Stimulated activated memory B cell treated with anti-CD40 and anti-IgM and Interleukin-4, amounts not matched to agents 10 μg/mL and 1 μg/mL and 100 μg/mL, for 72 hours (primary cell): ENCODE measurements around the gene GALNT16.
A peak's percentile ranks its signal among the peaks of the same experiment; 100 is the strongest.

Experiments
- ATAC-seq: fragments of 150-1000 bp; cut with Tn5 transposase; 2 replicates; pipeline ENCODE4 v1.10.0; 2021
- H3K27ac Mint-ChIP-seq: one replicate; pipeline ENCODE4 v1.8.0; 2022; ENCODE audit warnings: mild to moderate bottlenecking, mixed read lengths
- H3K27me3 Mint-ChIP-seq: one replicate; pipeline ENCODE4 v1.8.0; 2022; ENCODE audit warnings: mixed read lengths
- H3K36me3 Mint-ChIP-seq: one replicate; pipeline ENCODE4 v1.8.0; 2022; ENCODE audit warnings: mixed read lengths
- H3K4me1 Mint-ChIP-seq: one replicate; pipeline ENCODE4 v1.8.0; 2022; ENCODE audit warnings: mixed read lengths
- H3K4me3 Mint-ChIP-seq: one replicate; pipeline ENCODE4 v1.8.0; 2022; ENCODE audit warnings: mild to moderate bottlenecking, moderate library complexity, mixed read lengths
- H3K9me3 Mint-ChIP-seq: one replicate; pipeline ENCODE4 v1.8.0; 2022; ENCODE audit warnings: mixed read lengths

GALNT16 gene

DNA sequence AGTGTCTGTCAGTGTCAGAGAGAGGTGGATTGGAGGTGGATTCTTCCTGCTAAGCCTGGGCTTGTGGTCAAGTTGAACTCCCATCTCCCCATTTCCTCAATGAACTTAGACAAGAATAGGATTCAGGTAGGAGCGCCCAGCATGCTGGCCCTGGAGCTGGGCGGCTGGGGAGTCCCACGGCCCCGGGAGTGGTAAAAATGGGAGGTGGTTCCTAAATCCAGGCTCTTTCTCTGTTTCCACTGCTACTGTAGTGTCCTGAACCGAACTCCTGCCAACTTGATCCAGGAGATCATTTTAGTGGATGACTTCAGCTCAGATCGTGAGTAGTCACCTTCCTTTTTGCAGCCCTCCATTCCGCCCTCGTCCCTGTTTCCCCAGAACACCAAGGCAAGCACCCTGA lies 65.1 kb downstream of the GALNT16 start:
- Mint-ChIP-seq H3K4me3 (no peak overlapping the region), H3K36me3 (no peaks in the 10 kb centered on the region), H3K27ac (no peak overlapping the region), H3K27me3 (peaks cover 44% of the 10 kb centered on the region), H3K9me3 (no peaks in the 10 kb centered on the region), H3K4me1 (no peaks in the 10 kb centered on the region)
- ATAC-seq: no peak

- no peak overlapping the region for H3K4me3 Mint-ChIP-seq
- H3K4me1 Mint-ChIP-seq: no peaks in the 10 kb centered on the region
- ATAC-seq: no peak
- H3K9me3 Mint-ChIP-seq: no peaks in the 10 kb centered on the region
- no peaks in the 10 kb centered on the region for H3K36me3 Mint-ChIP-seq
- peaks cover 44% of the 10 kb centered on the region for H3K27me3 Mint-ChIP-seq
- H3K27ac Mint-ChIP-seq: no peak overlapping the region
These were observed 65.8 kb downstream of the GALNT16 start for GRCh38 chr14:69325646-69326265.

DNA sequence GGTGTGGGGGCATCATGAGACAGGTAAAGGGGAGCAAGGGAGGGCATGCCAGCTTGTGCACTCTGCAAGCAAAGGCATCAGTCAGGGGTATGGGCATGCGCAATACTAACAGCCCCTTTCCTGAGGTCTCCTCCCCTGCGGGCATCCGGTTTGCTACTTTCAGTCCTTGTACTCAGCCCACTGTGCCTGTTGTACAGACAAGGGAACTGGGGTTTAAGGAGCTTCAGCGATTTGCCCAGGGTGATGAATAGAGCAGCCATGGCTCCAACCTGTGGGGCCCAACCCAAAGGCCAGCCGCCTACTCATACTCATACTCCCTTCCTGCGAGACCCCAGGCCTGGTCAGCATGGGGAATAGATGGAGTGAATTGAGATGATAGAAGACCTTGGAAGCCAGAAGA lies 66.7 kb downstream of the GALNT16 start:
- Mint-ChIP-seq H3K36me3 (no peaks in the 10 kb centered on the region), H3K9me3 (no peaks in the 10 kb centered on the region), H3K4me1 (no peaks in the 10 kb centered on the region), H3K27me3 (peaks cover 44% of the 10 kb centered on the region), H3K4me3 (no peak overlapping the region), H3K27ac (no peak overlapping the region)
- ATAC-seq: no peak

- no peak overlapping the region for H3K4me3 Mint-ChIP-seq
- no peaks in the 10 kb centered on the region for H3K4me1 Mint-ChIP-seq
- no peak overlapping the region for H3K27ac Mint-ChIP-seq
- H3K9me3 Mint-ChIP-seq: no peaks in the 10 kb centered on the region
- ATAC-seq: no peak
- H3K36me3 Mint-ChIP-seq: no peaks in the 10 kb centered on the region
- peaks cover 44% of the 10 kb centered on the region for H3K27me3 Mint-ChIP-seq
These were observed 67.5 kb downstream of the GALNT16 start for GRCh38 chr14:69327507-69327906.

- no peaks in the 10 kb centered on the region for H3K36me3 Mint-ChIP-seq
- H3K9me3 Mint-ChIP-seq: no peaks in the 10 kb centered on the region
- no peak for ATAC-seq
- no peak overlapping the region for H3K27ac Mint-ChIP-seq
- peaks cover 42% of the 10 kb centered on the region for H3K27me3 Mint-ChIP-seq
- H3K4me3 Mint-ChIP-seq: no peak overlapping the region
- H3K4me1 Mint-ChIP-seq: no peaks in the 10 kb centered on the region
These were observed 68.4 kb downstream of the GALNT16 start for GRCh38 chr14:69328317-69328716.

DNA sequence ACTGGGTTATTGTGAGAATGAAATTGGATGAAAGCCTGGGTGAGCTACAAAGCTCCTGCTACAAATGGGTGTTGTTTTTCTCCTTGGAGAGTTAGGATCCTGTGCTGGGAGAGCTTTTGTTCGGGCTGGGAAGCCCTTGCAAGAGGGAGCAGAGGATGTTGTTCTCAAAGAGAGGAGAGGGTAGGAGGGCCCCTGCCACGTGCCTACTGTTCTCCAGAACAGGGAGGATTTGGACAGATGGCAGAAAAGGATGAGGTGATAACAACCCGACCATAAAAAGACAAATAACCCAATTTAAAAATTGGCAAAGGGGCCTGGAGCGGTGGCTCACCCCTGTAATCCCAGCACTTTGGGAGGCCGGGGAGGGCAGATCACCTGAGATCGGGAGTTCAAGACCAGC lies 68.8 kb downstream of the GALNT16 start:
- no peak for ATAC-seq
- Mint-ChIP-seq H3K36me3 (no peaks in the 10 kb centered on the region), H3K4me3 (no peak overlapping the region), H3K9me3 (no peaks in the 10 kb centered on the region), H3K4me1 (no peaks in the 10 kb centered on the region), H3K27ac (no peak overlapping the region), H3K27me3 (peaks cover 38% of the 10 kb centered on the region)

- H3K36me3 Mint-ChIP-seq: no peaks in the 10 kb centered on the region
- no peak overlapping the region for H3K4me3 Mint-ChIP-seq
- H3K27ac Mint-ChIP-seq: no peak overlapping the region
- ATAC-seq: peak; percentile 4
- H3K27me3 Mint-ChIP-seq: peaks cover 19% of the 10 kb centered on the region
- H3K4me1 Mint-ChIP-seq: peaks cover 1% of the 10 kb centered on the region
- H3K9me3 Mint-ChIP-seq: no peaks in the 10 kb centered on the region
These were observed 71.2 kb downstream of the GALNT16 start for GRCh38 chr14:69331206-69331605.

DNA sequence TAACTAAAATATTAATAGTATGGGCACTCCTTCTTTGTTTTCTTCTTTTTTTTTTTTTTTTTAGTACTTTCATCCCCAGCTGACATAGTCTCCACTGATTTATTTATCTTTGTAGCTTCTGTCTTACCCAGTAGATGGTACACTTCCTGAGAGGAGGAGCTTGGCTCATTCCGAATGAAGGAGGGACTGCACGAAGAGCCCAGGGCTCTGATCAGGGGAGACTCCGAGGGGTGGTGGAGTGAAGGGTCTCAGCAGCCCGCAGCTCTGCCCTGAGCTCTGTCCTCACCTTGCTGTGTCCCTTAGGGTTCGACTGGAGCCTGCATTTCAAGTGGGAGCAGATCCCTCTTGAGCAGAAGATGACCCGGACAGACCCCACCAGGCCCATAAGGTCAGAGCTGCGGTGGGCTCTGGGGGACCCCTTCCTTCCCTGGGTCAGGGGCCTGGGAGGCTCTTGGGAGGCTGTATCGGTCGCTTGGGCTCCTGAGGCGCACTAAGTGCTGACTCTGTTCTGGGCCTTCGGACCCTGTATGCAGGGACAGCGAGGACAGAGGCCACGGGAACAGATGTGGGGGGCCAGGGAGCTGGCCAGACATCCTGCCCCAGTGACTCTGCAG lies 72.9 kb downstream of the GALNT16 start:
- Mint-ChIP-seq H3K36me3 (no peaks in the 10 kb centered on the region), H3K27me3 (peaks cover 20% of the 10 kb centered on the region), H3K9me3 (no peaks in the 10 kb centered on the region), H3K4me3 (no peak overlapping the region), H3K27ac (no peak overlapping the region), H3K4me1 (peaks cover 11% of the 10 kb centered on the region)
- no peak for ATAC-seq

DNA sequence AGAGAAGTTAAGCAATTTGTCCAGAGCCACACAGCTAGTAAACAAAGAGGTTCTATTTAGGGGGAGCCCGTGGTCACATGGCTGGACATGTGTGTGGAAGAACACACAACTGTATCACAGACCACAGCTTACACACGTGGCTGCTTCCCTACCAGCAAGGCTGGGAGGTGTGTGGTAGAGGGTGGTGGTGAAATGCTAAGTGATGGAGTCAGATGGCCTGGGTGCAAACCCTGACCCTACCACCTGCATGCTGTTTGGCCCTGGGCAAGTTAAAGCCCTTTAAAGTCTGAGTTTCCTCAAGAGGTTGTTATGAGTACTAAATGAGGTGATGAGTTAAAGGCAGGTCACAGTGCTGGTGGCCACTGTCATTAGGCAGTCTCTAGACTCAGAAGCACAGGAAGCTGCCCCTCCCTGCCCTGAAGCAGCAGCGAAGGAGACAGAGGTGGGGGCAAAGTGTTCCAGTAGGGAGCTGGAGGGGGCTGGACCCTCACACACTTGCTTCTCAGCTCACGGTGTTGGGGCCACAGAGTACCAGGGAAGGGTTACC lies 73.9 kb downstream of the GALNT16 start:
- no peaks in the 10 kb centered on the region for H3K36me3 Mint-ChIP-seq
- no peak overlapping the region for H3K27ac Mint-ChIP-seq
- no peaks in the 10 kb centered on the region for H3K9me3 Mint-ChIP-seq
- H3K4me1 Mint-ChIP-seq: peaks cover 11% of the 10 kb centered on the region
- peaks cover 30% of the 10 kb centered on the region for H3K27me3 Mint-ChIP-seq
- H3K4me3 Mint-ChIP-seq: no peak overlapping the region
- no peak for ATAC-seq

- Mint-ChIP-seq H3K27ac (no peak overlapping the region), H3K4me1 (peaks cover 11% of the 10 kb centered on the region), H3K27me3 (peaks cover 37% of the 10 kb centered on the region), H3K9me3 (no peaks in the 10 kb centered on the region), H3K36me3 (no peaks in the 10 kb centered on the region), H3K4me3 (no peak overlapping the region)
- ATAC-seq: no peak
These were observed 74.6 kb downstream of the GALNT16 start for GRCh38 chr14:69334576-69334975.

- H3K27me3 Mint-ChIP-seq: peaks cover 45% of the 10 kb centered on the region
- no peaks in the 10 kb centered on the region for H3K36me3 Mint-ChIP-seq
- H3K9me3 Mint-ChIP-seq: no peaks in the 10 kb centered on the region
- no peak overlapping the region for H3K4me3 Mint-ChIP-seq
- ATAC-seq: no peak
- peaks cover 11% of the 10 kb centered on the region for H3K4me1 Mint-ChIP-seq
- H3K27ac Mint-ChIP-seq: no peak overlapping the region
These were observed 75.4 kb downstream of the GALNT16 start for GRCh38 chr14:69335371-69335771.

DNA sequence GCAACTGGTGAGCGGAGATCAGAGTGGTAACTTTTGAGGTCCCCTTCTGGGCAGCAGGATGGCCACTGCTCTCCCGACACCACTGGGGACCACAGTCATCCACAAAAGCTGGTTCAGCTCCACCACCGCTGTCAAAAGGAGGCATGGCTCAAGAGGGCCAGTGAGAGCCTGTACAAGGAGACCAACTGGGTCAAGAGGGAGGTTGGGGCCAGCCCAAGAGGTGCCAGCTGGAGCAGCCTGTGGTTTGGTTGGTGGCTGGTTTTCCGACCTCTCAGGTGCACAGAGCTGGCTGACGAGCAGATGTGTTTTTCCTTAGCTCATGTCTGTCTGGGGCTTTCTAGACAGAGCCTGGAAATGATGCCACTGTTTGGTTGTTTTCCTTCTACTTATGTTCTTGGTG lies 78.0 kb downstream of the GALNT16 start:
- Mint-ChIP-seq H3K27me3 (peaks cover 70% of the 10 kb centered on the region), H3K4me3 (no peak overlapping the region), H3K9me3 (no peaks in the 10 kb centered on the region), H3K4me1 (peaks cover 11% of the 10 kb centered on the region), H3K36me3 (no peaks in the 10 kb centered on the region), H3K27ac (no peak overlapping the region)
- no peak for ATAC-seq

GRCh38 chr14:69339426-69339825 lies 79.5 kb downstream of the GALNT16 start:
- no peak overlapping the region for H3K27ac Mint-ChIP-seq
- H3K9me3 Mint-ChIP-seq: no peaks in the 10 kb centered on the region
- H3K36me3 Mint-ChIP-seq: no peaks in the 10 kb centered on the region
- H3K4me3 Mint-ChIP-seq: no peak overlapping the region
- H3K4me1 Mint-ChIP-seq: peaks cover 11% of the 10 kb centered on the region
- ATAC-seq: no peak
- H3K27me3 Mint-ChIP-seq: peaks cover 73% of the 10 kb centered on the region

- Mint-ChIP-seq H3K36me3 (no peaks in the 10 kb centered on the region), H3K4me3 (no peak overlapping the region), H3K4me1 (no peaks in the 10 kb centered on the region), H3K27me3 (peaks cover 51% of the 10 kb centered on the region), H3K9me3 (no peaks in the 10 kb centered on the region), H3K27ac (no peak overlapping the region)
- ATAC-seq: no peak
These were observed 83.1 kb downstream of the GALNT16 start for GRCh38 chr14:69342928-69343525.

DNA sequence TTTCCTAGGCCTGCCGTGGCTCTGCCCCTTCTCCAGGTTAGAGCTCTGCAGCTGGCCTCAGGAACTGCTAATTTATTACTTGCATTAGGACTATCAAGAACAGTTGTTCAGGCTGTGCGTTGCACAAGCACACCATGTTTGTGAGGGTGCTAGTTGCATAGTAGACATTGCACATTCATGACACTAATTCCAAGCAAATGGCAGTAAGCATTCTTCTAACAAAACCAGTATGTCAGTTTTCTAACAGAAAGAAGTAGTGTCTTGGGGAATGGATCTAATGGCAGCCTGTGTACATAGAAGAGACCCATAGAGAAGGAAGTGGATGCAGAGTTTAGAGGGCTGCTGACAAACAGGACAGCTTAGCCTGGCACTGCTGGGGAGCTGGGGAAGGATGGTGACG lies 84.2 kb downstream of the GALNT16 start:
- Mint-ChIP-seq H3K27me3 (peaks cover 40% of the 10 kb centered on the region), H3K9me3 (no peaks in the 10 kb centered on the region), H3K27ac (no peak overlapping the region), H3K4me3 (no peak overlapping the region), H3K36me3 (no peaks in the 10 kb centered on the region), H3K4me1 (no peaks in the 10 kb centered on the region)
- ATAC-seq: no peak

DNA sequence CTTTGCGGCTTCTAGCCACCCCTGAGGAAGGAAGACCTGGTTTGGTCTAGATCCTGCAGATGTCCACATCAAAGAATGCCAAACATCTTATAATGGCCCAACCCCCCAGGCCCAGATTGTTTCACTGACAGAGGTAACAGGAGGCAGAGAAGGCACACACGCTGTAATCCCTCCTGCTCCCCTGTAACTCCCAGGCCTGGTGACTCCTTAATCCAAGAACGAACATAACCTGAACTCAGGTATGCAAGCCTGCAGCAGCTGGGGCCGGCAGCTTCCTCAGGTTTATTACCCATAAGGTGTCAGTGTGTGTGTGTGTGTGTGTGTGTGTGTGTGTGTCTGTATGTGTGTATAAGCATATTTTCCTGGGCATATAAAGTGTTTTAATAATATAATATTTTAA lies 85.4 kb downstream of the GALNT16 start:
- no peak for ATAC-seq
- no peaks in the 10 kb centered on the region for H3K9me3 Mint-ChIP-seq
- no peaks in the 10 kb centered on the region for H3K36me3 Mint-ChIP-seq
- no peak overlapping the region for H3K27ac Mint-ChIP-seq
- no peaks in the 10 kb centered on the region for H3K4me1 Mint-ChIP-seq
- H3K4me3 Mint-ChIP-seq: no peak overlapping the region
- peaks cover 28% of the 10 kb centered on the region for H3K27me3 Mint-ChIP-seq
